Naive thymus-derived CD4-positive, alpha-beta T cell (primary cell): Measurements from ENCODE around the gene ZSCAN16. TPM values are rescaled to one million over a fixed set of nuclear protein-coding genes. Genes with fewer than 3 reads are reported as not detected.

Experiments used
- ATAC-seq: fragments of 150-1000 bp; cut with Tn5 transposase; 2 replicates; pipeline ENCODE4 v1.10.0; 2021; ENCODE audit warnings: mild to moderate bottlenecking, moderate library complexity
- CTCF ChIA-PET: fragments of 350-600 bp; sonication (Branson Sonifier 250); formaldehyde crosslinking; loops from one replicate; lab custom pipeline; 2021; ENCODE audit warnings: antibody characterized with exemption; lab: Charles Lee
- POLR2A ChIA-PET: fragments of 350-600 bp; sonication (Branson Sonifier 250); formaldehyde crosslinking; loops from one replicate; lab custom pipeline; 2021; ENCODE audit warnings: antibody characterized with exemption, inconsistent platforms; lab: Charles Lee
- DNase-seq, 9 donors: peaks; one replicate each; pipeline versions ENCODE4 v3.0.0 to v3.0.0-alpha.2; 2020 to 2022; ENCODE audit warnings: mixed read lengths in 1 of 9
- H3K27ac ChIP-seq: one replicate; pipeline ENCODE4 v1.7.0; 2013; ENCODE audit warnings: mild to moderate bottlenecking, low read depth, low read length, moderate library complexity
- H3K27me3 ChIP-seq, 2 donors: one replicate each; pipeline ENCODE4 v1.7.0; 2013; ENCODE audit warnings: low read length in 2 of 2, mild to moderate bottlenecking in 2 of 2, moderate library complexity in 2 of 2; ENCODE audit not compliant: control insufficient read depth in 2 of 2, insufficient read depth in 2 of 2
- H3K36me3 ChIP-seq, 3 experiments: 1 replicate in 2 of 3; 2 replicates in 1 of 3; pipeline ENCODE4 v1.7.0; 2013; ENCODE audit warnings: low read length in 3 of 3, mild to moderate bottlenecking in 3 of 3, moderate library complexity in 1 of 3; ENCODE audit not compliant: insufficient read depth in 3 of 3, control insufficient read depth in 2 of 3
- H3K4me1 ChIP-seq, 2 donors: one replicate each; pipeline ENCODE4 v1.7.0; 2013; ENCODE audit warnings: low read length in 2 of 2, mild to moderate bottlenecking in 2 of 2, moderate library complexity in 1 of 2; ENCODE audit not compliant: control insufficient read depth in 2 of 2, insufficient read depth in 2 of 2
- H3K4me3 ChIP-seq: 2 replicates; pipeline ENCODE4 v1.7.0; 2013; ENCODE audit warnings: mild to moderate bottlenecking, low read length
- H3K9me3 ChIP-seq, 3 experiments: 1 replicate in 2 of 3; 2 replicates in 1 of 3; pipeline ENCODE4 v1.7.0; 2013; ENCODE audit warnings: low read length in 3 of 3; ENCODE audit not compliant: control insufficient read depth in 2 of 3
- H3K27ac Mint-ChIP-seq, 9 donors: one replicate each; pipeline ENCODE4 v1.8.0; 2020 to 2022; ENCODE audit warnings: mixed read lengths in 9 of 9, mild to moderate bottlenecking in 8 of 9, moderate library complexity in 5 of 9, inconsistent platforms in 2 of 9
- H3K27me3 Mint-ChIP-seq, 5 donors: one replicate each; pipeline ENCODE4 v1.8.0; 2021 to 2022; ENCODE audit warnings: mixed read lengths in 5 of 5, mild to moderate bottlenecking in 1 of 5
- H3K36me3 Mint-ChIP-seq, 5 donors: one replicate each; pipeline ENCODE4 v1.8.0; 2020 to 2022; ENCODE audit warnings: mixed read lengths in 5 of 5, mild to moderate bottlenecking in 3 of 5, inconsistent platforms in 1 of 5
- H3K4me1 Mint-ChIP-seq, 7 donors: one replicate each; pipeline ENCODE4 v1.8.0; 2020 to 2022; ENCODE audit warnings: mixed read lengths in 7 of 7, mild to moderate bottlenecking in 3 of 7, inconsistent platforms in 1 of 7
- H3K4me3 Mint-ChIP-seq, 10 donors: one replicate each; pipeline ENCODE4 v1.8.0; 2020 to 2022; ENCODE audit warnings: mild to moderate bottlenecking in 10 of 10, mixed read lengths in 10 of 10, moderate library complexity in 6 of 10, inconsistent platforms in 2 of 10
- H3K9me3 Mint-ChIP-seq, 11 donors: one replicate each; pipeline ENCODE4 v1.8.0; 2020 to 2022; ENCODE audit warnings: mixed read lengths in 11 of 11, mild to moderate bottlenecking in 4 of 11, inconsistent platforms in 1 of 11, moderate library complexity in 1 of 11
- intact Hi-C, 2 donors: fragments of 100-400 bp; cut with micrococcal nuclease; formaldehyde crosslinking; loops; one replicate each; pipeline ENCODE4 v1.15.1; 2023
- polyA plus RNA-seq, 2 donors: library from polyadenylated mRNA; unstranded; fragments of 300-500 nt; fragmentation: Illumina TruSeq; gene quantifications; one replicate each; pipeline ENCODE4 v1.2.3, GENCODE V29; 2021
- total RNA-seq, 6 experiments: library from RNA in 5 of 6; stranded (reverse) in 5 of 6; gene quantifications; 1 replicate in 5 of 6; 2 replicates in 1 of 6; pipeline ENCODE4 v1.2.3 and lab custom pipeline; 2021 to 2026

ZSCAN16 gene
- total and polyA plus RNA-seq, 7 experiments from 2014 or later = 6.4 to 15.7 (median 13.6) TPM

DNA sequence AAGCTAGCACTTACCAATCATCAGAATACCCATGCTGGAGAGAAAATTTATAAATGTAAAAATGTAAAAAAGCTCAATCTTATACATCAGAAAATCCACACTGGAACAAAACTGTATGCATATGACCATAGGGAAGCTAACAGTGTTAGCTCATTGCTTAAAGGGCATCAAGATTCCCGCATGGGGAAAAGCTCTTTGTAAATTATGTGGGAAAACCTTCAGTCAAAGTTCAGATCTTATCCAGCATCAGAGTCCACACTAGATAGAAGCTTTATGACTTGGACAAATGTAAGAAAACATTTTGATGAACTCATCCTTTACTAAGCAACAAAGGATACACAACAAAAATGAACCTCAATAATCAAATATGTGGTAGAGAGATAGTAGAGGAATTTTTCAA lies 52.0 kb downstream of the ZSCAN16 start:
- Histone ChIP-seq H3K36me3 (no peaks in the 10 kb centered on the region), H3K27ac (no peak overlapping the region), H3K4me1 (no peaks in the 10 kb centered on the region), H3K4me3 (no peak overlapping the region), H3K9me3 (no peaks in the 10 kb centered on the region), H3K27me3 (no peaks in the 10 kb centered on the region)
- Mint-ChIP-seq H3K27me3 (peaks cover 12 to 63% (median 51%) of the 10 kb centered on the region in 5 donors), H3K27ac (no peak overlapping the region), H3K9me3 (peaks cover 0 to 12% (median 2%) of the 10 kb centered on the region in 11 donors), H3K36me3 (peaks cover 1 to 9% (median 6%) of the 10 kb centered on the region in 5 donors), H3K4me1 (no peaks in the 10 kb centered on the region), H3K4me3 (no peak overlapping the region)
- ChIA-PET POLR2A (no interaction called here), CTCF (no interaction called here)
- ATAC-seq (no peak), DNase-seq (no peak)
- intact Hi-C loops = no loop called here

Other genes starting within 250 kb of the ZSCAN16 start
- not detected for gene OR2B2, start 212.2 kb upstream of the ZSCAN16 start, total RNA-seq
- not detected for gene OR2B2, start 212.2 kb upstream of the ZSCAN16 start, polyA plus RNA-seq
- gene OR2B6, start 167.4 kb upstream of the ZSCAN16 start, total RNA-seq = not detected
- gene OR2B6, start 167.4 kb upstream of the ZSCAN16 start, polyA plus RNA-seq = not detected
- 1 to 10 TPM in 2 of 5 experiments, under 1 TPM in 3; 0.41 to 6.5 (median 0.92) TPM for gene ZNF165, start 44.0 kb upstream of the ZSCAN16 start, total RNA-seq
- gene ZNF165, start 44.0 kb upstream of the ZSCAN16 start, polyA plus RNA-seq = 1 to 10 TPM; 1.1 to 1.6 TPM
- 10 to 100 TPM; 23.8 to 46.7 (median 25.7) TPM for gene ZKSCAN8, start 17.3 kb downstream of the ZSCAN16 start, total RNA-seq
- gene ZKSCAN8, start 17.3 kb downstream of the ZSCAN16 start, polyA plus RNA-seq = 1 to 10 TPM in 1 of 2 donors, under 1 TPM in 1; 0.52 to 3.3 TPM
- gene ZSCAN9, start 100.7 kb downstream of the ZSCAN16 start, total RNA-seq = 1 to 10 TPM in 2 of 5 experiments, under 1 TPM in 3; 0.59 to 5.2 (median 0.84) TPM
- 1 to 10 TPM in 1 of 2 donors, not detected in 1; 1.6 TPM for gene ZSCAN9, start 100.7 kb downstream of the ZSCAN16 start, polyA plus RNA-seq
- gene ZKSCAN4, start 127.7 kb downstream of the ZSCAN16 start, total RNA-seq = 10 to 100 TPM in 2 of 5 experiments, 1 to 10 TPM in 3; 2.8 to 11.8 (median 8.7) TPM
- 1 to 10 TPM; 6.6 to 8.2 TPM for gene ZKSCAN4, start 127.7 kb downstream of the ZSCAN16 start, polyA plus RNA-seq
- gene NKAPL, start 134.7 kb downstream of the ZSCAN16 start, total RNA-seq = under 1 TPM in 4 of 5 experiments, not detected in 1; 0.12 to 0.30 (median 0.25) TPM
- gene NKAPL, start 134.7 kb downstream of the ZSCAN16 start, polyA plus RNA-seq = under 1 TPM; 0.12 to 0.21 TPM
- 10 to 100 TPM in 4 of 5 experiments, 1 to 10 TPM in 1; 8.0 to 27.8 (median 12.5) TPM for gene ZSCAN26, start 142.5 kb downstream of the ZSCAN16 start, total RNA-seq
- gene ZSCAN26, start 142.5 kb downstream of the ZSCAN16 start, polyA plus RNA-seq = 10 to 100 TPM; 15.5 to 19.1 TPM
- gene PGBD1, start 157.0 kb downstream of the ZSCAN16 start, total RNA-seq = 1 to 10 TPM; 1.1 to 1.7 (median 1.2) TPM
- under 1 TPM; 0.60 to 0.89 TPM for gene PGBD1, start 157.0 kb downstream of the ZSCAN16 start, polyA plus RNA-seq
- 1 to 10 TPM in 4 of 5 experiments, under 1 TPM in 1; 0.93 to 2.4 (median 1.2) TPM for gene ZSCAN31, start 211.5 kb downstream of the ZSCAN16 start, total RNA-seq
- 1 to 10 TPM in 1 of 2 donors, under 1 TPM in 1; 0.56 to 1.3 TPM for gene ZSCAN31, start 211.5 kb downstream of the ZSCAN16 start, polyA plus RNA-seq
- gene ZKSCAN3, start 225.3 kb downstream of the ZSCAN16 start, total RNA-seq = 10 to 100 TPM in 2 of 5 experiments, 1 to 10 TPM in 3; 3.3 to 13.2 (median 5.8) TPM
- 1 to 10 TPM; 3.0 to 3.4 TPM for gene ZKSCAN3, start 225.3 kb downstream of the ZSCAN16 start, polyA plus RNA-seq